Measurements from ENCODE around the gene COP1. TPM values are rescaled to one million over a fixed set of nuclear protein-coding genes. Genes with fewer than 3 reads are reported as not detected.

Gene COP1
- polyA plus RNA-seq, 1 donor (not counting 4 experiments of a cell fraction or from before 2014, with no cell fraction given), result 38.9 TPM

- no peak for DNase-seq (ENCODE audit: low read depth, low spot score)
- Histone ChIP-seq H2AFZ (ENCODE audit: control insufficient read depth, low read length) (no peak overlapping the region), H4K20me1 (ENCODE audit: control insufficient read depth, extremely low read depth, insufficient read depth, low read length) (peaks cover 5% of the 10 kb centered on the region), H3K9me3 (ENCODE audit: control insufficient read depth, low read depth, low read length) (no peaks in the 10 kb centered on the region), H3K4me2 (ENCODE audit: control insufficient read depth, extremely low read depth, insufficient read depth, low read depth, low read length) (no peak overlapping the region), H3K27ac (ENCODE audit: control insufficient read depth, insufficient read depth, low read length) (no peak overlapping the region), H3K4me3 (ENCODE audit: control insufficient read depth in 2 of 3, extremely low read depth in 1 of 3, insufficient read depth in 2 of 3, low read depth in 1 of 3, low read length in 3 of 3) (no peak overlapping the region), H3K27me3 (ENCODE audit: control insufficient read depth, extremely low read depth, insufficient read depth, low read length) (no peaks in the 10 kb centered on the region), H3K9me1 (ENCODE audit: control insufficient read depth, extremely low read depth, insufficient read depth, low read length) (no peaks in the 10 kb centered on the region), H3K79me2 (ENCODE audit: control insufficient read depth, insufficient read depth, low read length) (peaks cover 88% of the 10 kb centered on the region), H3K4me1 (ENCODE audit: control insufficient read depth, extremely low read depth, insufficient read depth, low read length) (no peaks in the 10 kb centered on the region), H3K36me3 (ENCODE audit: control insufficient read depth in 2 of 2, extremely low read depth in 1 of 2, insufficient read depth in 2 of 2, low read length in 2 of 2) (no peaks in the 10 kb centered on the region), H3K9ac (ENCODE audit: control insufficient read depth, extremely low read depth, insufficient read depth, low read length) (no peak overlapping the region)
- FAIRE-seq, result no peak
- TF ChIP-seq, protein P1, sequence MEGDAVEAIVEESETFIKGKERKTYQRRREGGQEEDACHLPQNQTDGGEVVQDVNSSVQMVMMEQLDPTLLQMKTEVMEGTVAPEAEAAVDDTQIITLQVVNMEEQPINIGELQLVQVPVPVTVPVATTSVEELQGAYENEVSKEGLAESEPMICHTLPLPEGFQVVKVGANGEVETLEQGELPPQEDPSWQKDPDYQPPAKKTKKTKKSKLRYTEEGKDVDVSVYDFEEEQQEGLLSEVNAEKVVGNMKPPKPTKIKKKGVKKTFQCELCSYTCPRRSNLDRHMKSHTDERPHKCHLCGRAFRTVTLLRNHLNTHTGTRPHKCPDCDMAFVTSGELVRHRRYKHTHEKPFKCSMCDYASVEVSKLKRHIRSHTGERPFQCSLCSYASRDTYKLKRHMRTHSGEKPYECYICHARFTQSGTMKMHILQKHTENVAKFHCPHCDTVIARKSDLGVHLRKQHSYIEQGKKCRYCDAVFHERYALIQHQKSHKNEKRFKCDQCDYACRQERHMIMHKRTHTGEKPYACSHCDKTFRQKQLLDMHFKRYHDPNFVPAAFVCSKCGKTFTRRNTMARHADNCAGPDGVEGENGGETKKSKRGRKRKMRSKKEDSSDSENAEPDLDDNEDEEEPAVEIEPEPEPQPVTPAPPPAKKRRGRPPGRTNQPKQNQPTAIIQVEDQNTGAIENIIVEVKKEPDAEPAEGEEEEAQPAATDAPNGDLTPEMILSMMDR (optimal IDR thresholded peaks at IDR 0.05 in 1 of 3, IDR thresholded peaks at IDR 0.05 in 1 of 3, conservative IDR thresholded peaks at IDR 0.05 in 1 of 3; ENCODE audit: extremely low read depth in 1 of 3, insufficient read depth in 2 of 3, low read length in 3 of 3), result no peak
- no peak for TF ChIP-seq EZH2 (IDR thresholded peaks at IDR 0.05; ENCODE audit: low read length)
- dilution Hi-C loops (cut with MboI; ENCODE audit: extremely low pct_ligation_motif_present, low sequenced_read_pairs), result no loop called here
Measured at GRCh38 chr1:176187001-176187400, 20.1 kb downstream of the COP1 start.

DNA sequence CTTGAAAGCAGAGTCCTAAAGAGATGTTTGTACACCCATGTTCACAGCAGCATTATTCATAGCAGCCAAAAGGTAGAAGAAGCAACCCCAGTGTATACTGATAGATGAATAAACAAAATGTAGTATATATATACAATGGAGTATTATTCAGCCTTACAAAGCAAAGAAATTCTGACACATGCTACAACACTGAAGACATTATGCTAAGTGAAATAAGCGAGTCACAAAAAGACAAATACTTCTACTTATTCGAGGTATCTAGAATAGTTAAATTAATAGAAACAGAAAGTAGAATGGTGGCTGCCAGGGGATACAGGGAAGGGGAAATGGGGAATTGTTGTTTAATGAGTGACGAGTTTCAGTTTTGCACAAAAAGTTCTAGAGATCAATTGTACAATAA lies 23.5 kb downstream of the COP1 start:
- peaks cover 73% of the 10 kb centered on the region for H3K79me2 ChIP-seq (ENCODE audit: control insufficient read depth, insufficient read depth, low read length)
- dilution Hi-C loops (cut with MboI; ENCODE audit: extremely low pct_ligation_motif_present, low sequenced_read_pairs), result no loop called here
- no peak overlapping the region for H3K27ac ChIP-seq (ENCODE audit: control insufficient read depth, insufficient read depth, low read length)
- no peak overlapping the region for H3K4me3 ChIP-seq (ENCODE audit: control insufficient read depth in 2 of 3, extremely low read depth in 1 of 3, insufficient read depth in 2 of 3, low read depth in 1 of 3, low read length in 3 of 3)
- peaks cover 5% of the 10 kb centered on the region for H4K20me1 ChIP-seq (ENCODE audit: control insufficient read depth, extremely low read depth, insufficient read depth, low read length)
- no peak for TF ChIP-seq EZH2 (IDR thresholded peaks at IDR 0.05; ENCODE audit: low read length)
- TF ChIP-seq, protein P1 (optimal IDR thresholded peaks at IDR 0.05 in 1 of 3, IDR thresholded peaks at IDR 0.05 in 1 of 3, conservative IDR thresholded peaks at IDR 0.05 in 1 of 3; ENCODE audit: extremely low read depth in 1 of 3, insufficient read depth in 2 of 3, low read length in 3 of 3), result no peak
- H2AFZ ChIP-seq (ENCODE audit: control insufficient read depth, low read length), result no peak overlapping the region
- H3K9me1 ChIP-seq (ENCODE audit: control insufficient read depth, extremely low read depth, insufficient read depth, low read length), result no peaks in the 10 kb centered on the region
- no peaks in the 10 kb centered on the region for H3K27me3 ChIP-seq (ENCODE audit: control insufficient read depth, extremely low read depth, insufficient read depth, low read length)
- DNase-seq (ENCODE audit: low read depth, low spot score) (no peak), FAIRE-seq (no peak)
- H3K36me3 ChIP-seq (ENCODE audit: control insufficient read depth in 2 of 2, extremely low read depth in 1 of 2, insufficient read depth in 2 of 2, low read length in 2 of 2), result no peaks in the 10 kb centered on the region
- H3K4me2 ChIP-seq (ENCODE audit: control insufficient read depth, extremely low read depth, insufficient read depth, low read depth, low read length), result no peak overlapping the region
- no peaks in the 10 kb centered on the region for H3K4me1 ChIP-seq (ENCODE audit: control insufficient read depth, extremely low read depth, insufficient read depth, low read length)
- no peaks in the 10 kb centered on the region for H3K9me3 ChIP-seq (ENCODE audit: control insufficient read depth, low read depth, low read length)
- no peak overlapping the region for H3K9ac ChIP-seq (ENCODE audit: control insufficient read depth, extremely low read depth, insufficient read depth, low read length)
